ENCODE results near the gene MREG.

GRCh38 chr2:215940645-215941184 is 72.6 kb downstream of the MREG start:
- TF ChIP-seq POLR2AphosphoS5 (IDR thresholded peaks at IDR 0.05; ENCODE audit: low read depth, low read length), result no peak
- no peak for TF ChIP-seq TAF1 (IDR thresholded peaks at IDR 0.05; ENCODE audit: borderline replicate concordance, insufficient read depth, low read length)

Data from PFSK-1 (cell line).